Right lobe of liver (tissue), 6 donors: Measurements from ENCODE around the gene MTMR11. TPM values are rescaled to one million over a fixed set of nuclear protein-coding genes. Genes with fewer than 3 reads are reported as not detected.
A peak's percentile ranks its signal among the peaks of the same experiment; 100 is the strongest.

Experiments used
- ATAC-seq, 4 donors: fragments of 200-7000 bp; cut with Tn5 transposase; one replicate each; pipeline ENCODE4 v1.9.1; 2020; ENCODE audit warnings: mild to moderate bottlenecking in 4 of 4, moderate library complexity in 4 of 4
- DNase-seq, 3 donors: peaks; one replicate each; pipeline ENCODE4 v3.0.0-alpha.2; 2020
- H3K27ac ChIP-seq, 3 donors: fragments of 200-600 bp; one replicate each; pipeline ENCODE4 v1.8.0; 2022
- H3K27me3 ChIP-seq, 2 donors: fragments of 200-600 bp; one replicate each; pipeline ENCODE4 v1.8.0; 2022
- H3K36me3 ChIP-seq, 4 donors: fragments of 200-600 bp; sonication (generic) in 1 of 4; one replicate each; pipeline versions ENCODE4 v1.5.1 to v1.8.0; 2017 to 2022; ENCODE audit warnings: control low read depth in 1 of 4
- H3K4me1 ChIP-seq, 4 donors: fragments of 200-600 bp; sonication (generic) in 1 of 4; one replicate each; pipeline versions ENCODE4 v1.5.1 to v1.8.0; 2017 to 2022; ENCODE audit warnings: control low read depth in 1 of 4
- H3K4me3 ChIP-seq, 3 donors: fragments of 200-600 bp; one replicate each; pipeline ENCODE4 v1.8.0; 2022
- H3K9me3 ChIP-seq, 4 donors: fragments of 200-600 bp; sonication (generic) in 1 of 4; one replicate each; pipeline versions ENCODE4 v1.5.1 to v1.8.0; 2017 to 2022; ENCODE audit warnings: control low read depth in 1 of 4
- POLR2A ChIP-seq: fragments of 450-650 bp; IDR thresholded peaks from one replicate; pipeline ENCODE4 v1.6.1; 2017; ENCODE audit warnings: antibody characterized with exemption, mild to moderate bottlenecking
- WGBS: methylation state at CpG from one replicate; pipeline ENCODE4 v1.1.6; 2018; ENCODE audit warnings: low coverage, low lambda C conversion rate; ENCODE audit not compliant: insufficient coverage; ENCODE audit errors: missing lambda C conversion rate; 5-methylcytosine and 5-hydroxymethylcytosine counted together
- intact Hi-C, 2 donors: fragments of 100-400 bp; cut with DNase I; formaldehyde crosslinking; loops; one replicate each; pipeline versions ENCODE4 v1.11.2 to v1.14.1; 2022
- total RNA-seq, 6 experiments: library from RNA; depleted of rRNA in 2 of 6; stranded (reverse); fragments of >200 nt in 2 of 6; fragmentation: NEBNext Ultra II Directional in 3 of 6; extraction: Animal tissue kit (Norgen Biotek cat#: 25700) in 3 of 6; gene quantifications; one replicate each; pipeline versions ENCODE4 v1.1.0 to v1.2.4, GENCODE V29; 2016 to 2023
- TF ChIP-seq, protein P1 (sequence below), 4 donors: fragments of 200-600 bp in 3 of 4; fragments of 450-650 bp in 1 of 4; IDR thresholded peaks; one replicate each; pipeline versions ENCODE4 v1.5.1 to v1.8.0; 2016 to 2022; ENCODE audit warnings: antibody characterized with exemption in 4 of 4, mild to moderate bottlenecking in 2 of 4
- donor health status: DM: no; HTN: yes; CAD: no.
- donor health status: DM: no; HTN: no; CAD: no.
- donor health status: DM: no; HTN: no; CAD: no.
- donor health status: DM: no; HTN: yes; CAD: no.
- donor health status: DM: no; HTN: yes; CAD: no.

The MTMR11 gene
- total RNA-seq, 6 experiments from 2014 or later, result 0.97 to 7.1 (median 3.6) TPM

DNA sequence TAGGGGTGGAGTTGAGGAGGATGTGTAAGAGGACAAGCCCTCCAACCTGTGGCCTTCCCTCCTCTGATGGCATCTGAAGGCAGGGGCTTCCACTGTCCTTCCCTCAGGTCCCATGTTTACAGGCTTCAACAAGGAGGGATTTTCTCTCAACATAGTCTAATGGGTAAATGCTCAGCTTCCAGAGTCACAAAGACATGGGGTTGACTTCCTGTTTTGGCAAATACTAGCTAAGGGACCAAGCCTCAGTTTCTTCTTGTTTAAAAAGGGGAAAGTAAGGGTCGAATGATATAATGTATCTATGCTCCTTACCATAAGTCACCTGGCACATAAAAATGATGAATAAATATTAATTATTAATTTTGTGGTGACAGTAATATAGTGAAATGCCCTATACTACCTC, 22.1 kb downstream of the MTMR11 start:
- H3K27me3 ChIP-seq, result no peaks in the 10 kb centered on the region
- ATAC-seq (no peak), DNase-seq (no peak)
- 64% methylated on average over 1 of the region's 1 CpG for WGBS
- no peaks in the 10 kb centered on the region for H3K36me3 ChIP-seq
- intact Hi-C loops, result no loop called here
- H3K9me3 ChIP-seq, result no peaks in the 10 kb centered on the region
- no peak for TF ChIP-seq POLR2A
- TF ChIP-seq, protein P1, sequence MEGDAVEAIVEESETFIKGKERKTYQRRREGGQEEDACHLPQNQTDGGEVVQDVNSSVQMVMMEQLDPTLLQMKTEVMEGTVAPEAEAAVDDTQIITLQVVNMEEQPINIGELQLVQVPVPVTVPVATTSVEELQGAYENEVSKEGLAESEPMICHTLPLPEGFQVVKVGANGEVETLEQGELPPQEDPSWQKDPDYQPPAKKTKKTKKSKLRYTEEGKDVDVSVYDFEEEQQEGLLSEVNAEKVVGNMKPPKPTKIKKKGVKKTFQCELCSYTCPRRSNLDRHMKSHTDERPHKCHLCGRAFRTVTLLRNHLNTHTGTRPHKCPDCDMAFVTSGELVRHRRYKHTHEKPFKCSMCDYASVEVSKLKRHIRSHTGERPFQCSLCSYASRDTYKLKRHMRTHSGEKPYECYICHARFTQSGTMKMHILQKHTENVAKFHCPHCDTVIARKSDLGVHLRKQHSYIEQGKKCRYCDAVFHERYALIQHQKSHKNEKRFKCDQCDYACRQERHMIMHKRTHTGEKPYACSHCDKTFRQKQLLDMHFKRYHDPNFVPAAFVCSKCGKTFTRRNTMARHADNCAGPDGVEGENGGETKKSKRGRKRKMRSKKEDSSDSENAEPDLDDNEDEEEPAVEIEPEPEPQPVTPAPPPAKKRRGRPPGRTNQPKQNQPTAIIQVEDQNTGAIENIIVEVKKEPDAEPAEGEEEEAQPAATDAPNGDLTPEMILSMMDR (IDR thresholded peaks at IDR 0.05), result no peak
- no peak overlapping the region for H3K4me3 ChIP-seq
- peaks cover 0 to 10% (median 0%) of the 10 kb centered on the region in 4 donors for H3K4me1 ChIP-seq
- H3K27ac ChIP-seq, result no peak overlapping the region

- no peak for ATAC-seq
- 33% methylated on average over 4 of the region's 10 CpGs for WGBS
- no peak for DNase-seq
- intact Hi-C loops, result no loop called here
- no peaks in the 10 kb centered on the region for H3K27me3 ChIP-seq
- H3K4me1 ChIP-seq, result no peaks in the 10 kb centered on the region
- no peaks in the 10 kb centered on the region for H3K36me3 ChIP-seq
- no peak overlapping the region for H3K4me3 ChIP-seq
- H3K9me3 ChIP-seq, result no peaks in the 10 kb centered on the region
- TF ChIP-seq POLR2A, result no peak
- H3K27ac ChIP-seq, result no peak overlapping the region
Measured at GRCh38 chr1:149906570-149907075, 30.1 kb downstream of the MTMR11 start.

GRCh38 chr1:149903836-149904491, 32.7 kb downstream of the MTMR11 start:
- H3K27ac ChIP-seq, result no peak overlapping the region
- intact Hi-C loops, result no loop called here
- H3K4me3 ChIP-seq, result no peak overlapping the region
- H3K9me3 ChIP-seq, result no peaks in the 10 kb centered on the region
- no peak for TF ChIP-seq POLR2A
- TF ChIP-seq, protein P1 (IDR thresholded peaks at IDR 0.05), result no peak
- ATAC-seq, result no peak
- H3K27me3 ChIP-seq, result no peaks in the 10 kb centered on the region
- no peaks in the 10 kb centered on the region for H3K36me3 ChIP-seq
- whole genome bisulfite sequencing, result 79% methylated on average over 3 of the region's 5 CpGs
- H3K4me1 ChIP-seq, result peaks cover 0 to 8% (median 0%) of the 10 kb centered on the region in 4 donors
- DNase-seq, result no peak

GRCh38 chr1:149899460-149900284, 37.0 kb downstream of the MTMR11 start, which contains the start of gene BOLA1:
BOLA1 (plus strand) TSS chr1:149899568; CDS start chr1:149900060, 492 bp downstream.
- ATAC-seq (peak; percentile 99 to 100 (median 99)), DNase-seq (peak; percentile 94 to 97 (median 97))
- H3K27me3 ChIP-seq, result no peaks in the 10 kb centered on the region
- H3K36me3 ChIP-seq, result no peaks in the 10 kb centered on the region
- no peaks in the 10 kb centered on the region for H3K9me3 ChIP-seq
- intact Hi-C loops, result no loop called here
- peak; percentile 89 for TF ChIP-seq POLR2A
- TF ChIP-seq, protein P1 (IDR thresholded peaks at IDR 0.05), result no peak
- 2% methylated on average over 9 of the region's 65 CpGs for WGBS
- H3K4me3 ChIP-seq, result peak within 1 kb of the TSS; percentile 65 to 69 (median 68)
- peaks cover 0 to 8% (median 0%) of the 10 kb centered on the region in 4 donors for H3K4me1 ChIP-seq
- peak within 1 kb of the TSS; percentile 71 to 87 (median 74) for H3K27ac ChIP-seq
